ENCODE data around the gene KIAA0513. TPM values are rescaled to one million over a fixed set of nuclear protein-coding genes. Genes with fewer than 3 reads are reported as not detected.

Gene KIAA0513
- total RNA-seq, 1 donor = 18.4 TPM

GRCh38 chr16:85125570-85126393, 98.2 kb downstream of the KIAA0513 start:
- no peaks in the 10 kb centered on the region for H3K27me3 ChIP-seq (ENCODE audit: insufficient read depth, low read length)
- no peaks in the 10 kb centered on the region for H3K4me1 ChIP-seq (ENCODE audit: insufficient read depth, low read length)
- H3K9me3 ChIP-seq (ENCODE audit: low read depth, low read length) = no peaks in the 10 kb centered on the region
- H3K4me3 ChIP-seq (ENCODE audit: low read length) = no peak overlapping the region

GRCh38 chr16:85126394-85126704, 98.8 kb downstream of the KIAA0513 start:
- no peak overlapping the region for H3K4me3 ChIP-seq (ENCODE audit: low read length)
- H3K4me1 ChIP-seq (ENCODE audit: insufficient read depth, low read length) = no peaks in the 10 kb centered on the region
- no peaks in the 10 kb centered on the region for H3K9me3 ChIP-seq (ENCODE audit: low read depth, low read length)
- no peaks in the 10 kb centered on the region for H3K27me3 ChIP-seq (ENCODE audit: insufficient read depth, low read length)

- H3K27me3 ChIP-seq (ENCODE audit: insufficient read depth, low read length) = no peaks in the 10 kb centered on the region
- H3K9me3 ChIP-seq (ENCODE audit: low read depth, low read length) = no peaks in the 10 kb centered on the region
- no peaks in the 10 kb centered on the region for H3K4me1 ChIP-seq (ENCODE audit: insufficient read depth, low read length)
- no peak overlapping the region for H3K4me3 ChIP-seq (ENCODE audit: low read length)
These were observed 99.2 kb downstream of the KIAA0513 start for GRCh38 chr16:85126705-85127378.

- H3K27me3 ChIP-seq (ENCODE audit: insufficient read depth, low read length) = no peaks in the 10 kb centered on the region
- no peaks in the 10 kb centered on the region for H3K4me1 ChIP-seq (ENCODE audit: insufficient read depth, low read length)
- no peaks in the 10 kb centered on the region for H3K9me3 ChIP-seq (ENCODE audit: low read depth, low read length)
- no peak overlapping the region for H3K4me3 ChIP-seq (ENCODE audit: low read length)
These were observed 99.8 kb downstream of the KIAA0513 start for GRCh38 chr16:85127379-85127723.

GRCh38 chr16:85128079-85128837, 100.7 kb downstream of the KIAA0513 start:
- Histone ChIP-seq H3K4me1 (ENCODE audit: insufficient read depth, low read length) (no peaks in the 10 kb centered on the region), H3K27me3 (ENCODE audit: insufficient read depth, low read length) (no peaks in the 10 kb centered on the region), H3K4me3 (ENCODE audit: low read length) (no peak overlapping the region), H3K9me3 (ENCODE audit: low read depth, low read length) (no peaks in the 10 kb centered on the region)

GRCh38 chr16:85129876-85130704, 102.5 kb downstream of the KIAA0513 start:
- H3K9me3 ChIP-seq (ENCODE audit: low read depth, low read length) = no peaks in the 10 kb centered on the region
- H3K4me1 ChIP-seq (ENCODE audit: insufficient read depth, low read length) = peaks cover 8% of the 10 kb centered on the region
- no peaks in the 10 kb centered on the region for H3K27me3 ChIP-seq (ENCODE audit: insufficient read depth, low read length)
- H3K4me3 ChIP-seq (ENCODE audit: low read length) = no peak overlapping the region

GRCh38 chr16:85130705-85131028, 103.1 kb downstream of the KIAA0513 start:
- no peaks in the 10 kb centered on the region for H3K9me3 ChIP-seq (ENCODE audit: low read depth, low read length)
- H3K27me3 ChIP-seq (ENCODE audit: insufficient read depth, low read length) = no peaks in the 10 kb centered on the region
- H3K4me3 ChIP-seq (ENCODE audit: low read length) = no peak overlapping the region
- H3K4me1 ChIP-seq (ENCODE audit: insufficient read depth, low read length) = peaks cover 14% of the 10 kb centered on the region

GRCh38 chr16:85132456-85133289, 105.1 kb downstream of the KIAA0513 start:
- Histone ChIP-seq H3K27me3 (ENCODE audit: insufficient read depth, low read length) (no peaks in the 10 kb centered on the region), H3K9me3 (ENCODE audit: low read depth, low read length) (no peaks in the 10 kb centered on the region), H3K4me3 (ENCODE audit: low read length) (no peak overlapping the region), H3K4me1 (ENCODE audit: insufficient read depth, low read length) (peaks cover 33% of the 10 kb centered on the region)

- H3K4me1 ChIP-seq (ENCODE audit: insufficient read depth, low read length) = peaks cover 34% of the 10 kb centered on the region
- H3K27me3 ChIP-seq (ENCODE audit: insufficient read depth, low read length) = no peaks in the 10 kb centered on the region
- H3K4me3 ChIP-seq (ENCODE audit: low read length) = no peak overlapping the region
- no peaks in the 10 kb centered on the region for H3K9me3 ChIP-seq (ENCODE audit: low read depth, low read length)
These were observed 105.7 kb downstream of the KIAA0513 start for GRCh38 chr16:85133290-85133599.

- Histone ChIP-seq H3K27me3 (ENCODE audit: insufficient read depth, low read length) (no peaks in the 10 kb centered on the region), H3K4me1 (ENCODE audit: insufficient read depth, low read length) (peaks cover 34% of the 10 kb centered on the region), H3K9me3 (ENCODE audit: low read depth, low read length) (no peaks in the 10 kb centered on the region), H3K4me3 (ENCODE audit: low read length) (no peak overlapping the region)
These were observed 106.6 kb downstream of the KIAA0513 start for GRCh38 chr16:85134076-85134788.

GRCh38 chr16:85134789-85135142, 107.2 kb downstream of the KIAA0513 start:
- Histone ChIP-seq H3K4me1 (ENCODE audit: insufficient read depth, low read length) (peaks cover 34% of the 10 kb centered on the region), H3K27me3 (ENCODE audit: insufficient read depth, low read length) (no peaks in the 10 kb centered on the region), H3K9me3 (ENCODE audit: low read depth, low read length) (no peaks in the 10 kb centered on the region), H3K4me3 (ENCODE audit: low read length) (no peak overlapping the region)

GRCh38 chr16:85136213-85136701, 108.7 kb downstream of the KIAA0513 start:
- Histone ChIP-seq H3K27me3 (ENCODE audit: insufficient read depth, low read length) (no peaks in the 10 kb centered on the region), H3K4me3 (ENCODE audit: low read length) (no peak overlapping the region), H3K9me3 (ENCODE audit: low read depth, low read length) (no peaks in the 10 kb centered on the region), H3K4me1 (ENCODE audit: insufficient read depth, low read length) (peaks cover 34% of the 10 kb centered on the region)

- H3K9me3 ChIP-seq (ENCODE audit: low read depth, low read length) = no peaks in the 10 kb centered on the region
- peaks cover 34% of the 10 kb centered on the region for H3K4me1 ChIP-seq (ENCODE audit: insufficient read depth, low read length)
- H3K4me3 ChIP-seq (ENCODE audit: low read length) = peak overlapping the region; percentile 19
- no peaks in the 10 kb centered on the region for H3K27me3 ChIP-seq (ENCODE audit: insufficient read depth, low read length)
These were observed 109.2 kb downstream of the KIAA0513 start for GRCh38 chr16:85136702-85137322.
